Endothelial cell of umbilical vein (primary cell): ENCODE results near the gene PPFIA1. TPM values are rescaled to one million over a fixed set of nuclear protein-coding genes. Genes with fewer than 3 reads are reported as not detected.

Experiments used
- BruUV-seq: library from RNA; stranded (reverse); fragments of 400-500 nt; replicated peaks from 2 replicates; lab custom pipeline; 2021; lab: Mats Ljungman, UMichigan
- CTCF ChIA-PET: fragments of 300-600, 350-600 bp; sonication (Branson Sonifier 250); formaldehyde crosslinking; loops from one replicate; lab custom pipeline; 2021; ENCODE audit warnings: antibody characterized with exemption, inconsistent platforms; lab: Charles Lee
- POLR2A ChIA-PET: fragments of 300-600, 350-600 bp; sonication (Branson Sonifier 250); formaldehyde crosslinking; loops from one replicate; lab custom pipeline; 2021; ENCODE audit warnings: antibody characterized with exemption, inconsistent platforms; lab: Charles Lee
- DNase-seq: peaks from one replicate; pipeline ENCODE4 v3.0.0-alpha.2; 2011; ENCODE audit warnings: low read depth, low spot score
- FAIRE-seq: peaks from 2 replicates; lab custom pipeline; 2011; peaks lifted over from hg19 to GRCh38; lab: Jason Lieb, UNC
- H2AFZ ChIP-seq: 2 replicates; pipeline ENCODE4 v1.6.0; 2012; ENCODE audit warnings: low read depth, low read length, control low read depth, inconsistent platforms
- H3K27ac ChIP-seq: 2 replicates; pipeline ENCODE4 v1.5.1; 2011; ENCODE audit warnings: low read depth, mild to moderate bottlenecking, control low read depth, low read length, moderate library complexity; ENCODE audit not compliant: insufficient read depth
- H3K27me3 ChIP-seq, 2 experiments: 2 replicates each; pipeline versions ENCODE4 v1.6.0 to v1.6.1; 2011; ENCODE audit warnings: low read length in 2 of 2, mixed read lengths in 1 of 2; ENCODE audit not compliant: control insufficient read depth in 2 of 2, insufficient read depth in 2 of 2
- H3K36me3 ChIP-seq, 2 experiments: 2 replicates in 1 of 2; 3 replicates in 1 of 2; pipeline ENCODE4 v1.5.1; 2011; ENCODE audit warnings: low read length in 2 of 2, mild to moderate bottlenecking in 1 of 2, moderate library complexity in 1 of 2; ENCODE audit not compliant: control insufficient read depth in 2 of 2, insufficient read depth in 2 of 2; ENCODE audit errors: extremely low read depth in 1 of 2
- H3K4me1 ChIP-seq: 3 replicates; pipeline ENCODE4 v1.5.1; 2011; ENCODE audit warnings: mild to moderate bottlenecking, low read length; ENCODE audit not compliant: control insufficient read depth, insufficient read depth; ENCODE audit errors: extremely low read depth
- H3K4me2 ChIP-seq: 2 replicates; pipeline ENCODE4 v1.6.1; 2011; ENCODE audit warnings: low read length, control low read depth, mixed read lengths; ENCODE audit not compliant: insufficient read depth
- H3K4me3 ChIP-seq, 3 experiments: fragments of 200-600 bp in 1 of 3; sonication (generic), shearing (Covaris generic) in 1 of 3; replicated peaks in 1 of 3; 2 replicates each; pipeline ENCODE4 v1.5.1; 2011 to 2016; ENCODE audit warnings: control low read depth in 3 of 3, low read length in 3 of 3, mild to moderate bottlenecking in 2 of 3, inconsistent platforms in 1 of 3, low read depth in 1 of 3, moderate library complexity in 1 of 3; ENCODE audit not compliant: insufficient read depth in 1 of 3
- H3K79me2 ChIP-seq: 2 replicates; pipeline ENCODE4 v1.6.0; 2012; ENCODE audit warnings: low read length, inconsistent platforms; ENCODE audit not compliant: control insufficient read depth, insufficient read depth
- H3K9ac ChIP-seq: replicated peaks from 2 replicates; pipeline ENCODE3; 2011; ENCODE audit warnings: low read length, control low read depth; ENCODE audit not compliant: insufficient read depth; ENCODE audit errors: extremely low read depth
- H3K9me1 ChIP-seq: replicated peaks from 3 replicates; pipeline ENCODE4 v1.6.0; 2011; ENCODE audit warnings: mild to moderate bottlenecking, low read length; ENCODE audit not compliant: control insufficient read depth, insufficient read depth; ENCODE audit errors: extremely low read depth
- H3K9me3 ChIP-seq: replicated peaks from 2 replicates; pipeline ENCODE4 v1.5.1; 2012; ENCODE audit warnings: low read length, inconsistent platforms; ENCODE audit not compliant: control insufficient read depth, insufficient read depth
- H4K20me1 ChIP-seq: replicated peaks from 2 replicates; pipeline ENCODE3; 2011; ENCODE audit warnings: mild to moderate bottlenecking, low read length; ENCODE audit not compliant: control insufficient read depth, insufficient read depth; ENCODE audit errors: extremely low read depth
- EZH2 ChIP-seq: IDR thresholded peaks from 2 replicates; pipeline ENCODE4 v1.6.1; 2012; ENCODE audit warnings: borderline replicate concordance, low read depth, mild to moderate bottlenecking, moderate library complexity, low read length, inconsistent platforms; ENCODE audit not compliant: severe bottlenecking
- FOS ChIP-seq: IDR thresholded peaks from 2 replicates; pipeline ENCODE4 v1.6.1; 2011; ENCODE audit warnings: mild to moderate bottlenecking, low read length, moderate library complexity, borderline replicate concordance; ENCODE audit not compliant: insufficient read depth
- GATA2 ChIP-seq: IDR thresholded peaks from 2 replicates; pipeline ENCODE4 v1.7.0; 2011; ENCODE audit warnings: low read depth, mild to moderate bottlenecking, moderate library complexity, mixed read lengths, low read length; ENCODE audit not compliant: insufficient read length, insufficient read depth
- JUN ChIP-seq: IDR thresholded peaks from 2 replicates; pipeline ENCODE4 v1.6.1; 2011; ENCODE audit warnings: borderline replicate concordance, low read depth; ENCODE audit not compliant: insufficient read length, insufficient read depth
- MYC ChIP-seq: IDR thresholded peaks from one replicate; pipeline ENCODE4 v1.6.1; 2011; ENCODE audit warnings: mild to moderate bottlenecking, low read depth, low read length
- POLR2A ChIP-seq: IDR thresholded peaks from 2 replicates; pipeline ENCODE4 v1.6.1; 2012; ENCODE audit warnings: low read depth, mild to moderate bottlenecking, control low read depth, low read length
- POLR2AphosphoS5 ChIP-seq: IDR thresholded peaks from 2 replicates; pipeline ENCODE4 v1.6.1; 2012; ENCODE audit warnings: low read depth, mild to moderate bottlenecking, control low read depth, low read length, moderate library complexity; ENCODE audit not compliant: insufficient read depth
- dilution Hi-C: fragments of 300-500 bp; cut with MboI; formaldehyde crosslinking; loops from one replicate; pipeline ENCODE4 v1.15.0; 2019; ENCODE audit warnings: low sequenced_read_pairs; ENCODE audit not compliant: extremely low pct_ligation_motif_present
- intact Hi-C: fragments of 100-400 bp; cut with micrococcal nuclease; formaldehyde crosslinking; loops from one replicate; pipeline ENCODE4 v1.10.0; 2022
- polyA plus RNA-seq, 4 experiments: library from polyadenylated mRNA; depleted of rRNA in 3 of 4; stranded (reverse) in 3 of 4; unstranded in 1 of 4; fragments of >200 nt; gene quantifications; 2 replicates each; pipeline versions ENCODE4 v1.2.1 to v1.2.3, GENCODE V29; 2011 to 2012; ENCODE audit warnings: missing spikeins in 1 of 4
- total RNA-seq: library from RNA; stranded (reverse); gene quantifications from 2 replicates; pipeline ENCODE4 v1.2.3, GENCODE V29; 2021
- TF ChIP-seq, protein P1 (sequence below): IDR thresholded peaks from 2 replicates; pipeline ENCODE4 v1.6.1; 2011; ENCODE audit not compliant: insufficient read depth, insufficient read length
- TF ChIP-seq, protein P2 (sequence below), 2 donors: IDR thresholded peaks; 1 replicate in 1 of 2; 2 replicates in 1 of 2; pipeline ENCODE4 v1.5.1; 2011; ENCODE audit warnings: low read length in 2 of 2, mild to moderate bottlenecking in 2 of 2, moderate library complexity in 2 of 2, control low read depth in 1 of 2, inconsistent platforms in 1 of 2, low read depth in 1 of 2; ENCODE audit not compliant: insufficient read depth in 1 of 2; ENCODE audit errors: extremely low read depth in 1 of 2

The PPFIA1 gene
- total and polyA plus RNA-seq, 2 donors (not counting 3 experiments of a cell fraction or from before 2014, with no cell fraction given) = 44.3 to 60.9 TPM

DNA sequence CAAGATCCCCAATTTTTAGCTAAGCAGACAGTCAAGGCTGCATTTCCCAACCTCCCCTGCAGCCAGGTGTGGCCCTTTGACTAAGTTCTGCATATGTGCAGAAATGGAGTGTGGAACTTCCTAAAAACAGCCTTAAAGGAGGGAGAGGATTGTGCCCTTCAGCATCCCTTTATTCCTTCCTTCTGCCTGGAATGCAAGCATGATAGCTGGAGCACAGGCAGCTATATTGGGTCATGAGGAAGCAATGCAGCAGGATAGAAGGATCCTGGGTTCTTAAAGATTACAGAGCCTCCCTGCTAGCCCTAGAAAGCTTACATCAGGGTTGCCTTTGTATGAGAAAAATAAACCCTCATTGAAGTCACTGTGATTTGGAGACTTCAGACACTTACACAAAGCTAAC lies 37.5 kb upstream of the PPFIA1 start:
- H3K27me3 ChIP-seq = no peaks in the 10 kb centered on the region
- H2AFZ ChIP-seq = no peak overlapping the region
- intact Hi-C loops (loop anchor here (1.0 kb wide), 1 partner anchor 29 kb away; no protein-coding TSS in a partner anchor), dilution Hi-C loops (no loop called here)
- H3K79me2 ChIP-seq = no peaks in the 10 kb centered on the region
- H3K4me3 ChIP-seq = no peak overlapping the region
- BruUV-seq = no TSS peak
- no peak for FAIRE-seq
- no peak for DNase-seq
- ChIA-PET CTCF (interaction anchor here (0.7 kb wide), 1 partner anchor 11 kb away, joined by 3 read pairs; no protein-coding TSS in a partner anchor), POLR2A (no interaction called here)
- no peaks in the 10 kb centered on the region for H3K9me1 ChIP-seq
- H3K4me2 ChIP-seq = no peak overlapping the region
- peaks cover 7% of the 10 kb centered on the region for H3K4me1 ChIP-seq
- no peak overlapping the region for H3K9ac ChIP-seq
- no peaks in the 10 kb centered on the region for H4K20me1 ChIP-seq
- TF ChIP-seq GATA2 (no peak), POLR2A (no peak), EZH2 (no peak), MYC (no peak), JUN (no peak), POLR2AphosphoS5 (no peak), FOS (no peak)
- TF ChIP-seq, protein P1, sequence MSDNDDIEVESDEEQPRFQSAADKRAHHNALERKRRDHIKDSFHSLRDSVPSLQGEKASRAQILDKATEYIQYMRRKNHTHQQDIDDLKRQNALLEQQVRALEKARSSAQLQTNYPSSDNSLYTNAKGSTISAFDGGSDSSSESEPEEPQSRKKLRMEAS = no peak
- TF ChIP-seq, protein P2, sequence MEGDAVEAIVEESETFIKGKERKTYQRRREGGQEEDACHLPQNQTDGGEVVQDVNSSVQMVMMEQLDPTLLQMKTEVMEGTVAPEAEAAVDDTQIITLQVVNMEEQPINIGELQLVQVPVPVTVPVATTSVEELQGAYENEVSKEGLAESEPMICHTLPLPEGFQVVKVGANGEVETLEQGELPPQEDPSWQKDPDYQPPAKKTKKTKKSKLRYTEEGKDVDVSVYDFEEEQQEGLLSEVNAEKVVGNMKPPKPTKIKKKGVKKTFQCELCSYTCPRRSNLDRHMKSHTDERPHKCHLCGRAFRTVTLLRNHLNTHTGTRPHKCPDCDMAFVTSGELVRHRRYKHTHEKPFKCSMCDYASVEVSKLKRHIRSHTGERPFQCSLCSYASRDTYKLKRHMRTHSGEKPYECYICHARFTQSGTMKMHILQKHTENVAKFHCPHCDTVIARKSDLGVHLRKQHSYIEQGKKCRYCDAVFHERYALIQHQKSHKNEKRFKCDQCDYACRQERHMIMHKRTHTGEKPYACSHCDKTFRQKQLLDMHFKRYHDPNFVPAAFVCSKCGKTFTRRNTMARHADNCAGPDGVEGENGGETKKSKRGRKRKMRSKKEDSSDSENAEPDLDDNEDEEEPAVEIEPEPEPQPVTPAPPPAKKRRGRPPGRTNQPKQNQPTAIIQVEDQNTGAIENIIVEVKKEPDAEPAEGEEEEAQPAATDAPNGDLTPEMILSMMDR (IDR thresholded peaks at IDR 0.05; ENCODE audit: extremely low read depth in 1 of 2, insufficient read depth in 1 of 2, low read depth in 1 of 2, low read length in 2 of 2) = no peak
- H3K36me3 ChIP-seq = no peaks in the 10 kb centered on the region
- H3K27ac ChIP-seq = no peak overlapping the region
- H3K9me3 ChIP-seq = no peaks in the 10 kb centered on the region
